Measurements from ENCODE around the gene PCDHGB5. TPM values are rescaled to one million over a fixed set of nuclear protein-coding genes. Genes with fewer than 3 reads are reported as not detected.
"Not testable (repeated sequence)": the region's sequence is repeated elsewhere in the genome, so short reads cannot be mapped to it uniquely, and the experiment has no call there.

The PCDHGB5 gene
- polyA plus RNA-seq, 1 of the 3 experiments (the other 2 are of a cell fraction) = 0.15 TPM

DNA sequence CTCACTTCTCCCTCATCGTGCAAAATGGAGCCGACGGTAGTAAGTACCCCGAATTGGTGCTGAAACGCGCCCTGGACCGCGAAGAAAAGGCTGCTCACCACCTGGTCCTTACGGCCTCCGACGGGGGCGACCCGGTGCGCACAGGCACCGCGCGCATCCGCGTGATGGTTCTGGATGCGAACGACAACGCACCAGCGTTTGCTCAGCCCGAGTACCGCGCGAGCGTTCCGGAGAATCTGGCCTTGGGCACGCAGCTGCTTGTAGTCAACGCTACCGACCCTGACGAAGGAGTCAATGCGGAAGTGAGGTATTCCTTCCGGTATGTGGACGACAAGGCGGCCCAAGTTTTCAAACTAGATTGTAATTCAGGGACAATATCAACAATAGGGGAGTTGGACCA is 33.5 kb downstream of the PCDHGB5 start:
- Histone ChIP-seq H3K4me3 (ENCODE audit: low read depth in 2 of 2, low read length in 1 of 2) (peak overlapping the region in 1 of 2 experiments; percentile 12; a peak in 1 of 4 replicates), H3K79me2 (ENCODE audit: insufficient read depth) (peaks cover 10% of the 10 kb centered on the region; the same call in 1 of the 2 replicates), H3K36me3 (replicated peaks in 1 of 2; ENCODE audit: control insufficient read depth in 1 of 2, insufficient read depth in 2 of 2, low read length in 1 of 2) (peaks cover 3 to 31% of the 10 kb centered on the region in 2 experiments), H4K20me1 (ENCODE audit: insufficient read depth) (no peaks in the 10 kb centered on the region), H3K4me2 (no peak overlapping the region), H3K9me2 (no peaks in the 10 kb centered on the region), H3K27ac (ENCODE audit: low read depth in 2 of 2, low read length in 1 of 2) (no peak overlapping the region), H3K4me1 (ENCODE audit: control insufficient read depth in 1 of 2, insufficient read depth in 2 of 2, low read depth in 1 of 2, low read length in 1 of 2) (no peaks in the 10 kb centered on the region), H3K9me3 (no peaks in the 10 kb centered on the region), H2AFZ (ENCODE audit: low read depth) (no peak overlapping the region), H3K9ac (no peak overlapping the region), H3F3A (replicated peaks; ENCODE audit: insufficient read depth) (peaks cover 8% of the 10 kb centered on the region), H3K27me3 (ENCODE audit: insufficient read depth) (no peaks in the 10 kb centered on the region)
- CTCF ChIA-PET = interaction anchor here (1.7 kb wide), 1 partner anchor 14 kb away, joined by 6 read pairs; the partner anchor contains the start of gene PCDHGB7
- WGBS (ENCODE audit: low lambda C conversion rate) = 96% methylated on average over 34 of the region's 37 CpGs
- POLR2A ChIA-PET = no interaction called here
- no peak for DNase-seq
- TF ChIP-seq FOXM1 (IDR thresholded peaks at IDR 0.05; ENCODE audit: low read depth) (no peak), FOXJ3 (CRISPR knock-in tag; IDR thresholded peaks at IDR 0.05) (no peak), POLR2AphosphoS5 (IDR thresholded peaks at IDR 0.05; ENCODE audit: low read depth, low read length) (no peak)
- TF ChIP-seq, protein P1, sequence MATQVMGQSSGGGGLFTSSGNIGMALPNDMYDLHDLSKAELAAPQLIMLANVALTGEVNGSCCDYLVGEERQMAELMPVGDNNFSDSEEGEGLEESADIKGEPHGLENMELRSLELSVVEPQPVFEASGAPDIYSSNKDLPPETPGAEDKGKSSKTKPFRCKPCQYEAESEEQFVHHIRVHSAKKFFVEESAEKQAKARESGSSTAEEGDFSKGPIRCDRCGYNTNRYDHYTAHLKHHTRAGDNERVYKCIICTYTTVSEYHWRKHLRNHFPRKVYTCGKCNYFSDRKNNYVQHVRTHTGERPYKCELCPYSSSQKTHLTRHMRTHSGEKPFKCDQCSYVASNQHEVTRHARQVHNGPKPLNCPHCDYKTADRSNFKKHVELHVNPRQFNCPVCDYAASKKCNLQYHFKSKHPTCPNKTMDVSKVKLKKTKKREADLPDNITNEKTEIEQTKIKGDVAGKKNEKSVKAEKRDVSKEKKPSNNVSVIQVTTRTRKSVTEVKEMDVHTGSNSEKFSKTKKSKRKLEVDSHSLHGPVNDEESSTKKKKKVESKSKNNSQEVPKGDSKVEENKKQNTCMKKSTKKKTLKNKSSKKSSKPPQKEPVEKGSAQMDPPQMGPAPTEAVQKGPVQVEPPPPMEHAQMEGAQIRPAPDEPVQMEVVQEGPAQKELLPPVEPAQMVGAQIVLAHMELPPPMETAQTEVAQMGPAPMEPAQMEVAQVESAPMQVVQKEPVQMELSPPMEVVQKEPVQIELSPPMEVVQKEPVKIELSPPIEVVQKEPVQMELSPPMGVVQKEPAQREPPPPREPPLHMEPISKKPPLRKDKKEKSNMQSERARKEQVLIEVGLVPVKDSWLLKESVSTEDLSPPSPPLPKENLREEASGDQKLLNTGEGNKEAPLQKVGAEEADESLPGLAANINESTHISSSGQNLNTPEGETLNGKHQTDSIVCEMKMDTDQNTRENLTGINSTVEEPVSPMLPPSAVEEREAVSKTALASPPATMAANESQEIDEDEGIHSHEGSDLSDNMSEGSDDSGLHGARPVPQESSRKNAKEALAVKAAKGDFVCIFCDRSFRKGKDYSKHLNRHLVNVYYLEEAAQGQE (IDR thresholded peaks at IDR 0.05; ENCODE audit: low read depth, low read length) = no peak
- TF ChIP-seq, protein P2, sequence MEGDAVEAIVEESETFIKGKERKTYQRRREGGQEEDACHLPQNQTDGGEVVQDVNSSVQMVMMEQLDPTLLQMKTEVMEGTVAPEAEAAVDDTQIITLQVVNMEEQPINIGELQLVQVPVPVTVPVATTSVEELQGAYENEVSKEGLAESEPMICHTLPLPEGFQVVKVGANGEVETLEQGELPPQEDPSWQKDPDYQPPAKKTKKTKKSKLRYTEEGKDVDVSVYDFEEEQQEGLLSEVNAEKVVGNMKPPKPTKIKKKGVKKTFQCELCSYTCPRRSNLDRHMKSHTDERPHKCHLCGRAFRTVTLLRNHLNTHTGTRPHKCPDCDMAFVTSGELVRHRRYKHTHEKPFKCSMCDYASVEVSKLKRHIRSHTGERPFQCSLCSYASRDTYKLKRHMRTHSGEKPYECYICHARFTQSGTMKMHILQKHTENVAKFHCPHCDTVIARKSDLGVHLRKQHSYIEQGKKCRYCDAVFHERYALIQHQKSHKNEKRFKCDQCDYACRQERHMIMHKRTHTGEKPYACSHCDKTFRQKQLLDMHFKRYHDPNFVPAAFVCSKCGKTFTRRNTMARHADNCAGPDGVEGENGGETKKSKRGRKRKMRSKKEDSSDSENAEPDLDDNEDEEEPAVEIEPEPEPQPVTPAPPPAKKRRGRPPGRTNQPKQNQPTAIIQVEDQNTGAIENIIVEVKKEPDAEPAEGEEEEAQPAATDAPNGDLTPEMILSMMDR (IDR thresholded peaks at IDR 0.05) = no peak

DNA sequence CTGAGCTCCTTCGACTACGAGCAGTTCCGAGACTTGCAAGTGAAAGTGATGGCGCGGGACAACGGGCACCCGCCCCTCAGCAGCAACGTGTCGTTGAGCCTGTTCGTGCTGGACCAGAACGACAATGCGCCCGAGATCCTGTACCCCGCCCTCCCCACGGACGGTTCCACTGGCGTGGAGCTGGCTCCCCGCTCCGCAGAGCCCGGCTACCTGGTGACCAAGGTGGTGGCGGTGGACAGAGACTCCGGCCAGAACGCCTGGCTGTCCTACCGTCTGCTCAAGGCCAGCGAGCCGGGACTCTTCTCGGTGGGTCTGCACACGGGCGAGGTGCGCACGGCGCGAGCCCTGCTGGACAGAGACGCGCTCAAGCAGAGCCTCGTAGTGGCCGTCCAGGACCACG is 34.6 kb downstream of the PCDHGB5 start:
- H3K9me2 ChIP-seq; H3K4me1 ChIP-seq (ENCODE audit: control insufficient read depth in 1 of 2, insufficient read depth in 2 of 2, low read depth in 1 of 2, low read length in 1 of 2); H3F3A ChIP-seq (replicated peaks; ENCODE audit: insufficient read depth); H3K9me3 ChIP-seq; H3K27me3 ChIP-seq (ENCODE audit: insufficient read depth); H3K9ac ChIP-seq; POLR2A ChIA-PET; H3K4me2 ChIP-seq; H3K27ac ChIP-seq (ENCODE audit: low read depth in 2 of 2, low read length in 1 of 2); DNase-seq; H4K20me1 ChIP-seq (ENCODE audit: insufficient read depth); H2AFZ ChIP-seq (ENCODE audit: low read depth): not testable (repeated sequence)
- WGBS (ENCODE audit: low lambda C conversion rate) = 92% methylated on average over 20 of the region's 38 CpGs
- CTCF ChIA-PET = interaction anchor here (1.7 kb wide), 1 partner anchor 15 kb away, joined by 6 read pairs; the partner anchor contains the start of gene PCDHGB7
- Histone ChIP-seq H3K4me3 (ENCODE audit: low read depth in 2 of 2, low read length in 1 of 2) (peak overlapping the region in 1 of 2 experiments; percentile 6; a peak in 1 of 4 replicates), H3K36me3 (replicated peaks in 1 of 2; ENCODE audit: control insufficient read depth in 1 of 2, insufficient read depth in 2 of 2, low read length in 1 of 2) (peaks cover 3 to 22% of the 10 kb centered on the region in 2 experiments), H3K79me2 (ENCODE audit: insufficient read depth) (peaks cover 10% of the 10 kb centered on the region; the same call in 1 of the 2 replicates)

DNA sequence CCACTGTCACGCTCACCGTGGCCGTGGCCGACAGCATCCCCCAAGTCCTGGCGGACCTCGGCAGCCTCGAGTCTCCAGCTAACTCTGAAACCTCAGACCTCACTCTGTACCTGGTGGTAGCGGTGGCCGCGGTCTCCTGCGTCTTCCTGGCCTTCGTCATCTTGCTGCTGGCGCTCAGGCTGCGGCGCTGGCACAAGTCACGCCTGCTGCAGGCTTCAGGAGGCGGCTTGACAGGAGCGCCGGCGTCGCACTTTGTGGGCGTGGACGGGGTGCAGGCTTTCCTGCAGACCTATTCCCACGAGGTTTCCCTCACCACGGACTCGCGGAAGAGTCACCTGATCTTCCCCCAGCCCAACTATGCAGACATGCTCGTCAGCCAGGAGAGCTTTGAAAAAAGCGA is 35.0 kb downstream of the PCDHGB5 start:
- H3F3A ChIP-seq (replicated peaks; ENCODE audit: insufficient read depth); DNase-seq; H3K9me3 ChIP-seq; H3K4me2 ChIP-seq; H3K9ac ChIP-seq; POLR2A ChIA-PET; H3K9me2 ChIP-seq; H3K27me3 ChIP-seq (ENCODE audit: insufficient read depth); H4K20me1 ChIP-seq (ENCODE audit: insufficient read depth); H3K4me3 ChIP-seq (ENCODE audit: low read depth in 2 of 2, low read length in 1 of 2); H2AFZ ChIP-seq (ENCODE audit: low read depth); H3K27ac ChIP-seq (ENCODE audit: low read depth in 2 of 2, low read length in 1 of 2); H3K4me1 ChIP-seq (ENCODE audit: control insufficient read depth in 1 of 2, insufficient read depth in 2 of 2, low read depth in 1 of 2, low read length in 1 of 2); CTCF ChIA-PET: not testable (repeated sequence)
- WGBS (ENCODE audit: low lambda C conversion rate) = 93% methylated on average over 23 of the region's 29 CpGs
- Histone ChIP-seq H3K36me3 (replicated peaks in 1 of 2; ENCODE audit: control insufficient read depth in 1 of 2, insufficient read depth in 2 of 2, low read length in 1 of 2) (peaks cover 3 to 20% of the 10 kb centered on the region in 2 experiments), H3K79me2 (ENCODE audit: insufficient read depth) (peaks cover 10% of the 10 kb centered on the region; the same call in 1 of the 2 replicates)

All from SK-N-SH (cell line).